Effector memory CD8-positive, alpha-beta T cell (primary cell): Measurements from ENCODE around the gene INMT.
A peak's percentile ranks its signal among the peaks of the same experiment; 100 is the strongest.

Experiments used
- ATAC-seq: fragments of 150-1000 bp; cut with Tn5 transposase; replicated peaks from 2 replicates; pipeline ENCODE4 v1.10.0; 2021; ENCODE audit warnings: mild to moderate bottlenecking, moderate library complexity
- DNase-seq, 3 experiments: peaks; one replicate each; pipeline ENCODE4 v3.0.0; 2021
- H3K27ac Mint-ChIP-seq, 2 donors: one replicate each; pipeline ENCODE4 v1.8.0; 2022; ENCODE audit warnings: mild to moderate bottlenecking in 2 of 2, mixed read lengths in 2 of 2, moderate library complexity in 2 of 2
- H3K27me3 Mint-ChIP-seq, 2 donors: one replicate each; pipeline ENCODE4 v1.8.0; 2022; ENCODE audit warnings: mixed read lengths in 2 of 2
- H3K36me3 Mint-ChIP-seq: one replicate; pipeline ENCODE4 v1.8.0; 2022; ENCODE audit warnings: mild to moderate bottlenecking, moderate library complexity, mixed read lengths; ENCODE audit not compliant: insufficient read depth
- H3K4me1 Mint-ChIP-seq, 2 donors: one replicate each; pipeline ENCODE4 v1.8.0; 2022; ENCODE audit warnings: low read depth in 2 of 2, mixed read lengths in 2 of 2
- H3K4me3 Mint-ChIP-seq, 2 donors: one replicate each; pipeline ENCODE4 v1.8.0; 2022; ENCODE audit warnings: mild to moderate bottlenecking in 2 of 2, mixed read lengths in 2 of 2, moderate library complexity in 2 of 2
- H3K9me3 Mint-ChIP-seq, 2 donors: one replicate each; pipeline ENCODE4 v1.8.0; 2022; ENCODE audit warnings: mixed read lengths in 2 of 2

Gene INMT

DNA sequence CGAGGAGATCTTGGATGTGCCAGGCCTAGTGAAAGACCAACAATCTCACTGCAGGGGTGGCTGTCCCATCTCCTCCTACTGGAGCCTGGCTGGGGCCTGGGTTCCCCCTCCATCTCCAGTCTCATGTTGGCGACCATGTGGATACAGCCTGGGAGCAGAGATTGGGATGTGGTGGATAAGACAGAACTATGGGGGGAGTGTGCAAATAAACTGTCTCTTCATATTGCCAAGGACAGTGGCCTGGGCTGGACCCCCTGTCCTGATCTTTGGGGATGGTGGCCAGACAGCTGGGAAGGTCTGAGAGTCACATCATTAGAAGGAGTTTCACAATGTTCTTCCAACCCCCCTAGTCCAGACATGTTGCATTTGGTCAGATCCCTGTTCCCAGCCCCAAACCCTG lies 13.5 kb downstream of the INMT start:
- Mint-ChIP-seq H3K27me3 (peaks cover 4 to 6% of the 10 kb centered on the region in 2 donors), H3K4me1 (no peaks in the 10 kb centered on the region), H3K9me3 (no peaks in the 10 kb centered on the region), H3K4me3 (no peak overlapping the region), H3K36me3 (peaks cover 2% of the 10 kb centered on the region), H3K27ac (no peak overlapping the region)
- DNase-seq (no peak), ATAC-seq (no peak)

DNA sequence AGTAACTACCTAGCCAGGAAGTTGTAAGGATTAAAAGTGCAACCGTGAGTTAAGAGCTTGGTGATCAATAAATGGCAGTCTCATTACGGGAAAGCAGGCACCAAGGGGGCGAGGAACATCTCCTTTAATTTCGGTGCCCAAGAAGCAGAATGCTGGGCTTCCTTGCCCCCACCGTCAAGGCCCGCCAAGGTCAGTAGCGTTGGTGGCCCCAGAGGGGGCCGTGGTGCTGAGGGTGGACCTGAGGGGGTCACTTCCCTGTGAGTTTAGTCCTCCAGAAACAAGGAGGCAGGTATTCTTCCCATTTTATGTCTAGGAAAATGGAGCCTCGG lies 18.9 kb downstream of the INMT start:
- DNase-seq: no peak
- Mint-ChIP-seq H3K9me3 (no peaks in the 10 kb centered on the region), H3K4me1 (peaks cover 3 to 4% of the 10 kb centered on the region in 2 donors), H3K36me3 (peaks cover 3% of the 10 kb centered on the region), H3K27me3 (no peaks in the 10 kb centered on the region), H3K4me3 (peak overlapping the region; percentile 67 to 77), H3K27ac (peak overlapping the region; percentile 11 to 83)
- ATAC-seq: no peak

DNA sequence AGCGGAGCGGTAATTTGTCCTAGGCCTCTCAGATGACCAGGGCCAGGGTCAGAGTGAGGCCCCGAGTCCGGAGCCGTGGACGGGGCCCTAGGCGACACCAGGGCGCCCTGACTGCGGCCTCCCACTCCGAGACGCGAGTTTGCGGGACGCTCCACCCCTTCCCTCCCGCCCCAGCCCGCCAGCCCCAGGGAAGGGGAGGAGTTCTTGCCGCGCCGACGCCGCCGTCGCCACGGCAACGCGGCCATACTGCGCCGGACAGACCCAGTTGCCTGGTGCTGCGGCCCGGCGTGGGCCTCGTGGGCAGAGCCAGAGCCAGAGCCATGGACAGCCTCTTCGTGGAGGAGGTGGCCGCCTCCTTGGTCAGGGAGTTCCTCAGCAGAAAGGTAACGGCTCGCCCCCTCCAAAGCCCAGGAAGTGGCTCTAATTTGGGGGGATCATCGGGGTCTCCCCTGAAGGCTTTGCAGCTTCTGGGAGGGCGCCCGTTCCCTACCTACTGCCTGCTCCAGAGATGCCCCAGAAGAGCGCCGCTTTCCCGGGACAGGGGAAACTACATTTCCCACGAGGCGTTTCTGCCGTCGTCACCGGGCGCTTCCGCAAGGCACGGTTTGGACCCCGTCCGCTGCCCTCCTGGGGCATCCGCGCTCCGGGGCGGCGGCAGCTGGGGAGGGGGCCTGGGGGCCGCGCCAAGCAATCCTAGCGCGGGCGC lies 19.4 kb downstream of the INMT start, which contains the start of gene MINDY4:
Gene MINDY4 (plus strand): TSS at position 244 of the 706 bp plus-strand sequence. CDS start 77 bp downstream, at position 321.
- DNase-seq (peak; percentile 38 to 52 (median 44)), ATAC-seq (peak; percentile 95)
- Mint-ChIP-seq H3K4me1 (peaks cover 3 to 4% of the 10 kb centered on the region in 2 donors), H3K36me3 (peaks cover 3% of the 10 kb centered on the region), H3K27ac (peak within 1 kb of the TSS; percentile 38 to 83), H3K9me3 (no peaks in the 10 kb centered on the region), H3K27me3 (no peaks in the 10 kb centered on the region), H3K4me3 (peak within 1 kb of the TSS; percentile 67 to 77)

DNA sequence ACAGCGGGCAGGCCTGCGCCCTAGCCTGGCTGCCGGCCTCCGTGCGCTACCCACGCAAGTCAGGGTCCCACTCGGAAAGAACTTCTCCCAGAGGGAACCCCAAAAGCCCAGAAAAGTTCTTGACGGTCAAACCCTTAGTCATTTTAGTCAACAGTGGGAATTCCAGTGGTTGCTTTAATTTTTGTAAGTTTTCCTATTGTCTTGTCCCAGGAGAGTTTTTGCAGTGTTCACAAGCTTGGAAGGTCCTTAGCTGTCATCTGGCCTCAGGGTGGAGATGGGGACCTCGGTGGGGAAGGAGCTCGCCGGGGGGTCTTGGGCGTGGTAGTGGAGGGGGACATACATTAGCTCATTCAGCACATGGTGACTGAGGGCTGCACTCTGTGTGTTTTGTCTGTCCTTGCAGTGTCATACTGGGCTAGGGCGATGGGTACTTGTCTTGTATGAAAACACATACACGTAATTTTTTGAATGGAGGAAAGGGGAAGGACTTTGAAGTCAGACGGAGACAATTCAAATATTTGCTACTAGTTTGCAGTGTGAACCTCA lies 20.0 kb downstream of the INMT start:
- Mint-ChIP-seq H3K4me3 (peak overlapping the region; percentile 67 to 77), H3K27ac (peak overlapping the region; percentile 38 to 83), H3K4me1 (peaks cover 3 to 4% of the 10 kb centered on the region in 2 donors), H3K36me3 (peaks cover 3% of the 10 kb centered on the region), H3K9me3 (no peaks in the 10 kb centered on the region), H3K27me3 (no peaks in the 10 kb centered on the region)
- no peak for ATAC-seq
- DNase-seq: peak in 1 of 3 experiments; percentile 1

DNA sequence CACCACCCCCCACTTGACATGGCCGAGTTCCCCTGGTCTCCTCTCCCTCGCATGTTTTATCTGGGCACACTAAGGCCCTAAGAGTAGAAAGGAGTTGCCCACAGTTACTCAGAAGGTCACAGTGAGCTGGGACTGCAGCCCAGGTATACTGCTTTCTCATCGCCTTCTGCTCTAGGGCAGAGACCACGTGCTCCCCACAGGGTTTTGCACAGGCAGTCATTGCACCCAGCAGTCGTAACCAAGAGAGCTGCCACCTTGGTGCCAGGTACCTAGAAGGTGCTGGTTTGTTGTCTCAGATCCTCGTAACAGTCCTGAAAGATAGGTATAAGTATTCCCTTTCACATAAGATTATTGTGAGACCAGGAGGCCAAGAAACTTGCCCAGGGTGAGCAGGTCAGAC lies 21.0 kb downstream of the INMT start:
- no peaks in the 10 kb centered on the region for H3K27me3 Mint-ChIP-seq
- H3K9me3 Mint-ChIP-seq: no peaks in the 10 kb centered on the region
- H3K4me1 Mint-ChIP-seq: peaks cover 3 to 4% of the 10 kb centered on the region in 2 donors
- H3K4me3 Mint-ChIP-seq: no peak overlapping the region
- peaks cover 3% of the 10 kb centered on the region for H3K36me3 Mint-ChIP-seq
- H3K27ac Mint-ChIP-seq: no peak overlapping the region
- no peak for ATAC-seq
- no peak for DNase-seq

DNA sequence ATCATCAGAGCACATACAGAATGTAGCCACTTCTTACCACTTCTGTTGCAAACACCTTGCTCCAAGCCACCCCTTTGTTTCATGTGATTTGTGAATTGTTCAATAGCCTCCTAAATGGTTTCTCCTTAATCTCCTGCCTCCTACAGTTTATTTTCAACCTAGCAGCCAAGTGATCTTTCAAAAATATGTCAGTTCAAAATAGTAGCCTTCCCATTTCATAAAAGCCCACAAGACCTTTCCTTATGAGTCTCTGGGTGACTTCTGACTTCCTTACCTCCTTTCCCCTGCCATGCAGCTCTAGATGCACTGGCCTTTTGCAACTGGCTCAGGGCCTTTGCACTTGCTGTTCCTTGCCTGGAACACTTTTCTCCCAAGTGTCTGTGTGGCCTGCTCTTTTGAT lies 24.1 kb downstream of the INMT start:
- Mint-ChIP-seq H3K4me1 (peaks cover 3 to 4% of the 10 kb centered on the region in 2 donors), H3K27ac (no peak overlapping the region), H3K9me3 (no peaks in the 10 kb centered on the region), H3K27me3 (no peaks in the 10 kb centered on the region), H3K36me3 (no peaks in the 10 kb centered on the region), H3K4me3 (no peak overlapping the region)
- no peak for ATAC-seq
- no peak for DNase-seq

DNA sequence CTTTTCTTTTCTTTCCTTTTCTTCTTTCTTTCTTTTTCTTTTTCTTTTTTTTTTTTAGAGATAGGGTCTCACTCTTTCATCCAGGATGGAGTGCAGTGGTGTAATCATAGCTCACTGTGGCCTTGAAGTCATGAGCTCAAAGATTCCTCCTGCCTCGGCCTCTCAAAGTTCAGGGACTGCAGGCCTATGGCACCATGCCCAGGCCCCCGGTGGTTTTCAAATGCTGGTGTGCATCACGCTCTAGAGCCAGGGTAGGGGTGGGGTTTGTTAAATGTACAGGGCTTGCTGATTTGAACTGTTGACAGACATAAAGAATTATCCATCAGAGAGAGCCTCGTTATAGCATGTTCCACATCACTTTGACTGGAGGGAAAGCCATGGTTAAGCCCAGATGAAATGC lies 25.0 kb downstream of the INMT start:
- Mint-ChIP-seq H3K9me3 (no peaks in the 10 kb centered on the region), H3K27me3 (no peaks in the 10 kb centered on the region), H3K4me3 (no peak overlapping the region), H3K4me1 (peaks cover 2 to 3% of the 10 kb centered on the region in 2 donors), H3K27ac (no peak overlapping the region), H3K36me3 (no peaks in the 10 kb centered on the region)
- DNase-seq: no peak
- ATAC-seq: no peak

DNA sequence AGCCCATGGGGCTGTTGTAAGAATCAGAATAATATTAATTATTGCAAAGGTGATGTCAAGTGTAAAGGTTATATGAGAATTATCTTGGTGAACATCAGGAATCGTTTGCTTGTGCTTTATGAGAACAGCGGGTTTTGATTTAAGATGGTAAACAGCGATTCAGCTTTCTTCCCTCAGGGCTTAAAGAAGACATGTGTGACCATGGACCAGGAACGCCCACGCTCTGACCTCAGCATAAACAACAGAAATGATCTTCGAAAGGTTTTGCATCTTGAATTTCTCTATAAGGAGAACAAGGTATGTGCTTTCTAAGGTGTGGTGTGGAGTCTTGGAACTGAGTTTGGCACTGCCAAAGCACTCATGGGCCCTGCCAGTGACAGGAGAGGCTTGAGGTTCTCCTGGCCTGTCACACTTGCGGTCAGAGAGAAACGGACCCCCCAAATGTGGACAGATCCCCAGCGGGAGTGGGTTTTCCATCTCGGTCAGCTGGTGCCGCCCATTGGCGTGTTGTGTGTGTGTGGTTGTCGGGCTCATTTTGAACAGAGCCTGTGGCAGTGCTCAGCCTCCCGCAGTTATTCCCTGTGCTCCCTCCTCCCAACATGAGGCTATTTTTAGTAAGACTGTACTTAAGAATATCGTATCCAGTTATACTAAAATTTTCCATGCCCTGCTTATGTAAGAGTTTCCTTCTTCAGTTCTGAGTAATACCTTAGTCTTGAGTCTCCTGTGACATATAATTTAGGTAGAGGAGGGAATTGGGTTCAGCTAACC lies 26.5 kb downstream of the INMT start:
- Mint-ChIP-seq H3K36me3 (no peaks in the 10 kb centered on the region), H3K9me3 (no peaks in the 10 kb centered on the region)
- no peak for ATAC-seq

DNA sequence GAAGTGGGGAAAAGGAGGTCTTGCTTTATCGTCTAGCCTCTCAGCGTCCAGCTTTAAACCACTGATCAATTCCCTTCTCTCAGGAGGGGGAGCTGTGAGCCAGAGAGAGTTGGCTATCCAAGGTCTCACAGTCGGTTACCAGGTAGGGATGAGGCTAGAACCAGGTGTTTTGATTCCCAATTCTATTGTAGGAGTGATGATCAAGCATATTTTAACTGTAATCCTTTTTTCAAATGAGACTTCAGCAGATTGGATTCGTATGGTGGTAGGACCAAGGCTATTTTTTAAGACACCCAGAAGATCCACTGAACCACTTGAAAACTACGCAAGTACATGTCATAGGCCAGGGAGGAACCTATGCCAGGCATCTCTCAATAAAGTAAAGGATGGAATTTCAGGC lies 27.6 kb downstream of the INMT start:
- ATAC-seq: no peak

More for the DNA sequence above, 26.5 kb downstream of the INMT start:
- H3K4me1 Mint-ChIP-seq: no peaks in the 10 kb centered on the region
- no peak overlapping the region for H3K4me3 Mint-ChIP-seq
- DNase-seq: no peak
- H3K27ac Mint-ChIP-seq: no peak overlapping the region
- no peaks in the 10 kb centered on the region for H3K27me3 Mint-ChIP-seq

DNA sequence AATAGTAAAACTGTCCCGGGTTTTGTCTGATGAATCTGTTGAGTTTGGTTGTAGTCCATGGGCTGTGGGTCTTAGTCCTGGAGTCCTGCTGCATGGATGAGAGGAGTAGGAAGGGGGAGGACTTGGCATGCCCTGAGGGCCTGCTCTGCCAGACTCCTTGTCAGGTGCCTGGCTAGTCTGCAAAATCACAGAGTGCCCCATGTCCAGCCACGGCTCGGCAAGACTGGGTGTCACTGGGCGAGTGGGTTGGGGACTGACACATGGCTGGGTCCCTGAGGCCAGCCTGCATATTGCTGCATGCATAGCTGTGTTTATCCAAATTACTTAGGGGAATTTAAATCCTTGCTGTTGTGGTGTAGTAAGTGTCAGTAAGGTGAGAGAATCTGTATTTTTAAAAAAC lies 29.0 kb downstream of the INMT start:
- ATAC-seq (no peak), DNase-seq (no peak)
- Mint-ChIP-seq H3K27ac (no peak overlapping the region), H3K36me3 (no peaks in the 10 kb centered on the region), H3K9me3 (no peaks in the 10 kb centered on the region), H3K27me3 (no peaks in the 10 kb centered on the region), H3K4me3 (no peak overlapping the region), H3K4me1 (no peaks in the 10 kb centered on the region)

More for the DNA sequence above, 27.6 kb downstream of the INMT start:
- no peak overlapping the region for H3K4me3 Mint-ChIP-seq
- no peaks in the 10 kb centered on the region for H3K36me3 Mint-ChIP-seq
- H3K27me3 Mint-ChIP-seq: no peaks in the 10 kb centered on the region
- no peak overlapping the region for H3K27ac Mint-ChIP-seq
- H3K4me1 Mint-ChIP-seq: no peaks in the 10 kb centered on the region
- no peak for DNase-seq
- no peaks in the 10 kb centered on the region for H3K9me3 Mint-ChIP-seq

DNA sequence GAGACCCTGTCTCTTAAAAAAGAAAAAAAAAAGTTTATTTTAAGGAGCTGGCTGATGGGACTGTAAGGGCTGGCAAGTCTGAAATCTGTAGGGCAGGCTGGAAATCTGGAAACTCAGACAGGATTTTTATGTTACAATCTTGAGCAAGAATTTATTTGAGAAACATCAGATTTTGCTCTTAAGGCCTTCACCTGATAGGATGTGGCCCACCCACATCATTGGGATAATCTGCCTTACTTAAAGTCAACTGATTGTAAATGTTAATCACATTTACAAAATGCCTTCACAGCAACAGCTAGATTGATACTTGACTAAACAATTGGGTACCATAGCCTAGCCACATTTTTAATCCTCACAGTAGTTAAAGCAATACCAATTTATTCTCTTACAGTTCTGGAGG lies 30.8 kb downstream of the INMT start:
- Mint-ChIP-seq H3K27ac (no peak overlapping the region), H3K4me1 (no peaks in the 10 kb centered on the region), H3K36me3 (no peaks in the 10 kb centered on the region), H3K4me3 (no peak overlapping the region), H3K27me3 (no peaks in the 10 kb centered on the region), H3K9me3 (no peaks in the 10 kb centered on the region)
- DNase-seq: no peak
- ATAC-seq: no peak

DNA sequence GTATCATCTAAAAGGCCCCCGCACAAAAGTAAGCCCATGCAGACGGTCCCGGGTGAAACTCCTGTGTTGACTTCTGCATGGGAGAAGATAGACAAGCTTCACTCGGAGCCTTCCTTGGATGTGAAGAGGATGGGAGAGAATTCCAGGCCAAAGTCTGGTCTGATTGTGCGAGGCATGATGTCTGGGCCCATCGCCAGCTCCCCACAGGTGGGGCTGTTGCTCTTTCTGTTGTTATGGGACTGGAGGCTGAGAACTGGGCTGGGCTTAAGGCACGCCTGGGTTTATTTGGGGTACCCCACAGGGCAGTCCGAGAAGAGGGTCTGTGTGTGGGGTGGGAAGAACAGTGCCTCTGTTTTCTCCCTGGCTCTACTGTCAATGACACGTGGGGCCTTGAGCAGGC lies 33.9 kb downstream of the INMT start:
- H3K4me3 Mint-ChIP-seq: no peak overlapping the region
- DNase-seq: no peak
- no peak overlapping the region for H3K27ac Mint-ChIP-seq
- no peak for ATAC-seq
- no peaks in the 10 kb centered on the region for H3K36me3 Mint-ChIP-seq
- H3K27me3 Mint-ChIP-seq: no peaks in the 10 kb centered on the region
- no peaks in the 10 kb centered on the region for H3K4me1 Mint-ChIP-seq
- no peaks in the 10 kb centered on the region for H3K9me3 Mint-ChIP-seq

DNA sequence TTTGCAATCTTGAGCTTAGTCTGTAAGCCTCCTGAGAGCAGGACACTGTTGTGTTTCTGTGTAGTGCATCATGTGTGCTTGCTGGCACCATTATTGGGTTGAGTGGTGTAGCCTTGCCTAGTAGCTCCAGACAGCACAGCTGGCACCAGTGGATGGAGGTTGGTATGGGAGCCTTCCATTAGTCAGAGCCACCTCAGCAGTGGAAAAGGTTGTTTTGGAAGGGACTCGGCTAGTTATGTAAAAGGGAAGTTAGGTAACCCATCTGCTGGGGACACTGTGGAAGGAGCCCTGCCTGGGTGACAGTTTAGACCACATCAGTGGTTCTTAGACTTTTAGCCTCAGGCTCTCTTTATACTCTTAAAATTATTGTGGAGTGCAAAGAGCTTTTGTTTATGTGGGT lies 35.6 kb downstream of the INMT start:
- Mint-ChIP-seq H3K9me3 (no peaks in the 10 kb centered on the region), H3K4me3 (no peak overlapping the region), H3K27ac (no peak overlapping the region), H3K27me3 (no peaks in the 10 kb centered on the region), H3K4me1 (no peaks in the 10 kb centered on the region), H3K36me3 (no peaks in the 10 kb centered on the region)
- DNase-seq: no peak
- no peak for ATAC-seq
